ENCODE measurements around the gene GALNT7.

- TF ChIP-seq CTCF (IDR thresholded peaks at IDR 0.05): no peak
- TF ChIP-seq POLR2A (IDR thresholded peaks at IDR 0.05): no peak
- no peak for TF ChIP-seq EP300 (IDR thresholded peaks at IDR 0.05)
Measured at GRCh38 chr4:173237762-173238161, 69.2 kb downstream of the GALNT7 start.

Data from ovary (tissue), 3 donors.